Epithelial cell of proximal tubule (primary cell): ENCODE data around the gene GABPB2. TPM values are rescaled to one million over a fixed set of nuclear protein-coding genes. Genes with fewer than 3 reads are reported as not detected.

Source experiments
- DNase-seq: peaks from one replicate; pipeline ENCODE4 v3.0.0-alpha.2; 2011; ENCODE audit warnings: low read depth
- H3K4me3 ChIP-seq: 2 replicates; pipeline ENCODE4 v1.5.1; 2011; ENCODE audit warnings: low read depth, mild to moderate bottlenecking, low read length
- total RNA-seq: library from RNA; depleted of rRNA; stranded (reverse); fragments of >200 nt; gene quantifications from 2 replicates; pipeline ENCODE4 v1.2.3, GENCODE V29; 2015
- TF ChIP-seq, protein P1 (sequence below): conservative IDR thresholded peaks from 2 replicates; pipeline ENCODE4 v1.5.1; 2012; ENCODE audit warnings: low read depth, mild to moderate bottlenecking, low read length

Gene GABPB2
- total RNA-seq, 1 donor from 2014 or later, result 5.4 TPM

DNA sequence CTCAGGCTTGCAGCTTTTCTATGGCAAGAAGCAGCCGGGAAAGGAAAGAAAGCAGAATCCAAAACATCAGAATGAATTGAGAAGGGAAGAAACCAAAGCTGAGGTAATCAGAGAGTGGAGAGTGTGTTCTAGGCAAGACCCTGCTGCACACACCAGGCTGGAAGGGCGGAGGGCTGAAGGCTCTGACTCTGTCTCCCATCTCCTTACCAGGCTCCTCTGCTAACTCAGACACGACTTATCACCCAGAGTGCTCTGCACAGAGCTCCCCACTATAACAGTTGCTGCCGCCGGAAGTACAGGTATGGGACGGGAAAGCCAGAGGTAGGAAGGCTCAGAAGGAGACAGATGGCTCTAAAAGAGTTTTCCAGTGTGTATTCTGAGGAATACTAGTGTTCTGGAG is 96.6 kb downstream of the GABPB2 start:
- TF ChIP-seq, protein P1, sequence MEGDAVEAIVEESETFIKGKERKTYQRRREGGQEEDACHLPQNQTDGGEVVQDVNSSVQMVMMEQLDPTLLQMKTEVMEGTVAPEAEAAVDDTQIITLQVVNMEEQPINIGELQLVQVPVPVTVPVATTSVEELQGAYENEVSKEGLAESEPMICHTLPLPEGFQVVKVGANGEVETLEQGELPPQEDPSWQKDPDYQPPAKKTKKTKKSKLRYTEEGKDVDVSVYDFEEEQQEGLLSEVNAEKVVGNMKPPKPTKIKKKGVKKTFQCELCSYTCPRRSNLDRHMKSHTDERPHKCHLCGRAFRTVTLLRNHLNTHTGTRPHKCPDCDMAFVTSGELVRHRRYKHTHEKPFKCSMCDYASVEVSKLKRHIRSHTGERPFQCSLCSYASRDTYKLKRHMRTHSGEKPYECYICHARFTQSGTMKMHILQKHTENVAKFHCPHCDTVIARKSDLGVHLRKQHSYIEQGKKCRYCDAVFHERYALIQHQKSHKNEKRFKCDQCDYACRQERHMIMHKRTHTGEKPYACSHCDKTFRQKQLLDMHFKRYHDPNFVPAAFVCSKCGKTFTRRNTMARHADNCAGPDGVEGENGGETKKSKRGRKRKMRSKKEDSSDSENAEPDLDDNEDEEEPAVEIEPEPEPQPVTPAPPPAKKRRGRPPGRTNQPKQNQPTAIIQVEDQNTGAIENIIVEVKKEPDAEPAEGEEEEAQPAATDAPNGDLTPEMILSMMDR, result no peak
- no peak for DNase-seq
- H3K4me3 ChIP-seq, result peak overlapping the region; percentile 99

DNA sequence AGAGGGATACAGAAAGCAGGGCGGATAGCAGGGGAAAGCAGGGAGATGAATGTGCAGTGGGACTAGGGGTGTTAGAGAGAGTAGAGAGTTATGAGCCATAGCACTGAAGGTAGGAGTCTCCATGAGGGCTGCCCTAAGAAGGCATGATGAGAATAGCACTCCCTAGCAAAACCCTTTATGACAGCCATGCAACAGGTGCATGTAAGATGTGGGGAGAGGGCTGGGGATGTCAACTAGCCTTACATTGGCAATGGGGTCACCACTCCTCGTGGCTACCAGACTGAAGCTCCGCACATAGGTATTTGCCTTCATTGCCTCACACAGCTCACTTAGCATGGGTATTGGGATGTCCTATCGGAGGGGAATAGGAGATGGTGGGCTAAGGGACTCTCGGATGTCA is 100.6 kb downstream of the GABPB2 start:
- TF ChIP-seq, protein P1, result no peak
- DNase-seq, result no peak
- no peak overlapping the region for H3K4me3 ChIP-seq

Other genes with a start within 250 kb of the GABPB2 start
- gene ARNT, start 194.2 kb upstream of the GABPB2 start, total RNA-seq, result 13.9 and 22.2 TPM in 2 replicates
- gene CTXND2, start 183.6 kb upstream of the GABPB2 start, total RNA-seq, result not detected in 2 replicates
- gene SETDB1, start 144.4 kb upstream of the GABPB2 start, total RNA-seq, result 20.6 and 26.4 TPM in 2 replicates
- gene CERS2, start 95.9 kb upstream of the GABPB2 start, total RNA-seq, result 96.1 and 165 TPM in 2 replicates
- 0.12 and 1.2 TPM in 2 replicates for gene ANXA9, start 88.5 kb upstream of the GABPB2 start, total RNA-seq
- 13.0 and 14.6 TPM in 2 replicates for gene MINDY1, start 63.9 kb upstream of the GABPB2 start, total RNA-seq
- 14.8 and 15.2 TPM in 2 replicates for gene PRUNE1, start 62.3 kb upstream of the GABPB2 start, total RNA-seq
- gene BNIPL, start 34.2 kb upstream of the GABPB2 start, total RNA-seq, result 0.14 TPM in 1 of 2 replicates, not detected in the other
- 3.0 and 3.1 TPM in 2 replicates for gene C1orf56, start 23.0 kb upstream of the GABPB2 start, total RNA-seq
- 85.4 and 94.8 TPM in 2 replicates for gene CDC42SE1, start 11.1 kb upstream of the GABPB2 start, total RNA-seq
- gene MLLT11, start 10.4 kb upstream of the GABPB2 start, total RNA-seq, result 19.0 and 27.6 TPM in 2 replicates
- 2.2 and 6.0 TPM in 2 replicates for gene SEMA6C, start 75.9 kb downstream of the GABPB2 start, total RNA-seq
- gene TNFAIP8L2, start 85.9 kb downstream of the GABPB2 start, total RNA-seq, result not detected in 2 replicates
- gene LYSMD1, start 95.1 kb downstream of the GABPB2 start, total RNA-seq, result 4.5 and 7.2 TPM in 2 replicates
- gene SCNM1, start 95.4 kb downstream of the GABPB2 start, total RNA-seq, result 44.9 and 47.8 TPM in 2 replicates
- 0.46 TPM in 1 of 2 replicates, not detected in the other for gene TMOD4, start 105.2 kb downstream of the GABPB2 start, total RNA-seq
- gene VPS72, start 119.4 kb downstream of the GABPB2 start, total RNA-seq, result 68.6 and 87.0 TPM in 2 replicates
- gene PIP5K1A, start 127.8 kb downstream of the GABPB2 start, total RNA-seq, result 62.1 and 68.9 TPM in 2 replicates
- 213 and 225 TPM in 2 replicates for gene PSMD4, start 184.0 kb downstream of the GABPB2 start, total RNA-seq
- gene ZNF687, start 211.5 kb downstream of the GABPB2 start, total RNA-seq, result 14.0 and 16.9 TPM in 2 replicates